Measurements from ENCODE around the gene PSME3IP1.
A peak's percentile ranks its signal among the peaks of the same experiment; 100 is the strongest.
"Not testable (repeated sequence)": the region's sequence is repeated elsewhere in the genome, so short reads cannot be mapped to it uniquely, and the experiment has no call there.

The PSME3IP1 gene, protein sequence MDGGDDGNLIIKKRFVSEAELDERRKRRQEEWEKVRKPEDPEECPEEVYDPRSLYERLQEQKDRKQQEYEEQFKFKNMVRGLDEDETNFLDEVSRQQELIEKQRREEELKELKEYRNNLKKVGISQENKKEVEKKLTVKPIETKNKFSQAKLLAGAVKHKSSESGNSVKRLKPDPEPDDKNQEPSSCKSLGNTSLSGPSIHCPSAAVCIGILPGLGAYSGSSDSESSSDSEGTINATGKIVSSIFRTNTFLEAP
- total RNA-seq: 79.0 reads per million, percentile 78 among the genes with 10 or more reads in this experiment

DNA sequence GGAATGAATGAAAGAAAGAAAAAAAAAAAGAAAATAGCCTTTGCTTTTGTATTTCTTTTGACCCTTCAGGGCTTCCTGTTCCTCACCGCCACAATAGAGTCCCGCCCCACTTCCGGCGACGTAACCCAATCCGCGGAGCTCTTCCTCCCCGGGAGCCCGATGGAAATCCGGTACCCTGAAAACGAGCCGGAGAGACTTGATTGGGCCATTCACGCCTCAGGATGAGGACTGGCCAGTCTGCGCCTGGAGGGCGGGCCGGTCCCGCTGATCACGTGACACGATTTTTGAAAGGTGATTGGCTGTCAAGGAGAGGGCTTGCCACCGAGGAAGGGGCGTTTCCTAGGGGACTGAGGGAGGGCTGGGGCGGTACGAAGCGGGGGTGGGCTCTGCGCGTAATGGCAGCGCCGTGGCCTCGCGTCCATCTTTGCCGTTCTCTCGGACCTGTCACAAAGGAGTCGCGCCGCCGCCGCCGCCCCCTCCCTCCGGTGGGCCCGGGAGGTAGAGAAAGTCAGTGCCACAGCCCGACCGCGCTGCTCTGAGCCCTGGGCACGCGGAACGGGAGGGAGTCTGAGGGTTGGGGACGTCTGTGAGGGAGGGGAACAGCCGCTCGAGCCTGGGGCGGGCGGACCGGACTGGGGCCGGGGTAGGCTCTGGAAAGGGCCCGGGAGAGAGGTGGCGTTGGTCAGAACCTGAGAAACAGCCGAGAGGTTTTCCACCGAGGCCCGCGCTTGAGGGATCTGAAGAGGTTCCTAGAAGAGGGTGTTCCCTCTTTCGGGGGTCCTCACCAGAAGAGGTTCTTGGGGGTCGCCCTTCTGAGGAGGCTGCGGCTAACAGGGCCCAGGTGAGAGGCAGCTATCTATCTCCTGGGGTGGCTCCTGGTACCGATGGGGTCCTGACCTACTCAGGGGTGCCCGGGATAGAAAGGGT is at the start of gene PSME3IP1, which contains the start of gene RSPRY1:
TSS of gene PSME3IP1 (minus strand) at position 95 of the 927 bp plus-strand sequence. CDS start 12,185 bp downstream, outside the sequence.
TSS of gene RSPRY1 (plus strand) at position 385 of the 927 bp plus-strand sequence. CDS start 18,330 bp downstream, outside the sequence.
- DNase-seq: peak; percentile 98

DNA sequence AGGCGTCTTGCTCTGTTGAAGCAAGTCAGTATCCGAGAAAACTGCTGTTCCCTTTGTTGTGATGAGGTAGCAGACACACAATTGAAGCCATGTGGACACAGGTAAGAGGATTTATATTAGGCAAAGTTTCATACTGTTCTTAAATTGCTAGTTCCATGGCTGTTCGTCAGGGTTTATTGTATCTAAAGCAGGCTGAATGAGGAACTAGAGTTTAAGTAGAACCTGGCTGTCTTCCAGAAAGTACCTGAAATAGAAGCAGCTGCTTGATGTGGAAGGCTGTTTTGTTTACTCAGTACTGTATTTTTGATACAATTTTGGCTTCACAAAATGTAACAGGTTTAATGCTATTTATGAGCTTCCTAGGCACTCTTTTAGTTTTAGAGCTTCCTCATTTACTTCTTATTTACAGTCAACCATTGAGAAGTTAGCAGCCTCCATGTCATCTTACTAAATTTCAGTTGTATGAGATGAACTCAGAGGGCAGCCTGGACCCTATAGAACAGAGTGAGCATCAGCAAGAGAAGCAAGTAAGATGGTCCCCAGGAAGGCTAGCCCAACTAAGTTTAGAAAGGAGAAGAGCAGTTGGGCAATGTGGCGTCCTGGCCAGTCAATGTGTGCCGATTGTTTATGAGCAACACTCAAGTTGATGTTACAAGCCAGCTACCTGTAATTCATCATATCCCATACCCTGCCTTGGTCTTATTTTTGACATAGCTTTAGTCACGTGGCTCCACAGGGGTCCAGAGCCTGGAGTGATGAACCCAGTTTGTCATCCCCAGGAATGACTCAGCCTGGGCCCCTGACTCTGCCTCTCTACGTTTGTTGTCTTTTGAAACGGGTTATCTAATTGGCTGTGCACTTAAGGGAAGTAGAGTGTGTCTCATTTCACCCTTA is 49.5 kb upstream of the PSME3IP1 start:
- no peak for DNase-seq

DNA sequence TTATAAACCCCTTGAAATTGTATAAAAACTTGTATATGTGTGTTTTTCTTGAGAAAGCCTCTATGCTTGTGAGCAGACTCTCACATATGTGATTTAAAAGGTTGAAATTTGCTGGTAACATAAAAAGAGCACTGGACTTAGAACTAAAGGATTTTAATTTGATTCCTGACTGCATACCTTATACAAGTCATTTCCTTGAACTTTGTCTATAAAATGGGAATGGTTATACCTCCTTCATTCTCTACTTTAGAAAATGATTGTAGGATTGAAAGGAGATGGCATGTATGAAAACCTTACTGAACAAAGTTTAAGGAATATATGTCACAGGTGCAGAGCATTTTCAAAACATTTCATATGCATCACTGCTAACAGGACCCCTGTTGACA is 48.9 kb upstream of the PSME3IP1 start:
- DNase-seq: no peak

DNA sequence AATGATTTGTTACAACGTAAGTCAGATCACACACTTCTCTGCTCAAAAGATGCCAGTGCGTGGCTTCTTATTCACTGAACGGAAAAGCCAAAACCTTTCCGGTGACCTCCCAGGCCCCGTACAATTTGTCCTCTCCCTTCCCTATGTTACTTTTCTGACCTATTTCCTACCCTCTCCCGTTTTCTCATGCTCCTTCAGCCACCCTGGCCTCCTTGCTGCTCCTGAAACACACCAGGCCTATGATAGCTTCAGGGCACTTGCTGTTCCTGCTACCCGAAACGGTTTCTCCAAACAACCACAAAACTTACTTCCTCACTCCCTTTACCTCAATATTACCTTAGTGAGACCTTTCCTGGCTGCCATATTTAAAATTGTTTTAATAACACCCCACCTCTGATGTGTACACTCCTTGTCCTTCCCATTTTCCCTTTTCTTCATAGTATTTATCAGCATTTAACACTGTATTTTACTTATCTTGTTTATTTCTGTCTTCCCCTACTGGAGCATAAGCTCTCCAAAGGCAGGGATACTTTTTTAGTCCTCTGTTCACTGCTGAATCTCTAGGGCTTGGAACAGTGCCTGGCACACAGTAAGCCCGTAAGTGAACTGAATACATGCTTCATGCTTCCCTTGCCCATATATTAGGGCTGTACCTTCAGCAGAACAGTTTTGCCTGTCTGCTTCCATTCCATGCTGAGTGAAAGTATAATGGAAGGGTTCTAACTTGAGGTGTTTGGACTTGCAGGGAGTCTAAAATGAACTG is 48.3 kb upstream of the PSME3IP1 start:
- DNase-seq: no peak

DNA sequence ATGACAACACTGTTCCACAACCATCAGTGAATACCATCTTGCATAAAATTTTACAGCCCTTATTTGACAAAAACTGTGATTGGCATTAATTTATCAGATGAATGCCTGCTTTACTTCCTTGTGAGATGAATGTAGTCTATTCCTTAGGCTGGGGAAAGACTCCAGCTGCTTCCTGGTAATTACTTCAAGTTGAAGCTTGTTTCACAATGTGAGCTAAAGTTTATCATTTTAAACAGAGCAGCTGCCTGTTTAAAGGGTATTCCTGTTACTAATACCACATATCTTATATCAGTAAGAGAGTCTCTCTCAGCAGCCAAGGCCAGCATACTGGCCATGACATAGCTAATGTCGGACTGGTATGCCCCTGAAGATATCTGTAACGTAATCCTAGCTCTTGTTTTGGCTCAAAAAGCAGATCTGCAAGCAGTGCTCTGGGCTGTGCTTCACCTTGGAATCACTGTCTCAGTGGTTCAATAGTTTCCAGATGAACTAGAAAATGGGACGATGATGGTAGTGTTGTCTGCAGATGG is 46.0 kb upstream of the PSME3IP1 start:
- no peak for DNase-seq

DNA sequence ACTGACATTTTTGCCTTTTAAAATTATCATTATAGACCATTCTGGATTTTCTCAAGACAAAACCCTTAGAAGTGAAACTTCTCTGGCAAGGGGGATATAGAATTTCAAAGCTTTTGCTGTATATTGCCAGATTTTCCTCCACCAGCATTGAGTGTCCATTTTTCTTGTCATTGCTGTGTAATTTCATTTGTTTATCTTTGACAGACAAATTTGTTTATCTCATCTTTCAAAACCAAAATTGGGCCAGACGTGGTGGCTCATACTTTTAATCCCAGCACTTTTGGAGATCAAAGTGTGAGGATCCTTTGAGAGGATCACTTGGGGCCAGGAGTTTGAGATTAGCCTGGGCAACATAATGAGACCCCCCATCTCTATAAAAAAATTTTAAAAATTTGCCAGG is 43.2 kb upstream of the PSME3IP1 start:
- no peak for DNase-seq

DNA sequence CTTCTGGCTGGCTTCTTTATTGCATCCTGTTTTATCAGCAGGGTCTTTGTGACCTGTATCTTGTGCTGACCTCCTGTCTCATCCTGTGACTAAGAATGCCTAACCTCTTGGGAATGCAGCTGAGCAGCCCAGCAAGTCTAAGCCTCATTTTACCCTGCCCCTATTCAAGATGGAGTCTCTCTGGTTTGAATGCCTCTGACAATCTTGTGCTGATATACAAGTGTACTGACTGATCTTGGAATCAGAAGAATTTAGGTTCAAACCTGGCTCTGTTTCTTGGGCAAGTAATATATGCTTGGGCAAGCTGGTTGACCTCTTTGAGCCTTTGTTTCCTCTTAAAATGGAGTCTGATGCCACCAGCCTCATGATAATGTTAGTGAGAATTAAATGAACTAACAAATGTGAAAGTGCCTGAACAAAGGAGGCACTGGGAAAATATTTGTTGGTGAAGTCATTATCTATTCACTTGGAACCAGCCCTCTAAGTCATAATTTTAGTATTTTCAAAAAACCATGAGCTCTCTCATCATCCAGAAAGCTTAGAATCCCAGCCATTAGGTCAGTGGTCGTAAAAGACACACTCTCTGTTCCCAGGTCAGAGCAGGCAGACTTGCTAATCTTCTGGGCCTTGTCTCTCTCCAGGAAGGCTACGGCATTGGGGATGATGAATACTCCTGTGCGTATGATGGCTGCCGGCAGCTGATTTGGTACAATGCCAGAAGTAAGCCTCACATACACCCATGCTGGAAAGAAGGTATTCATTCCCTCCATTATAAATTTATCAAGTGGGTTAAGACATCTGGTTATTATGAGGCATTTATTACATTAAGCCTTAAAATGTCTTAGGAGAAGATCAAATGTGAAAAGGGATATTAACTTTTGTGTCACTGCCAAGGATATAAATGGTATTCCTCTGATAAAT is 41.1 kb upstream of the PSME3IP1 start:
- DNase-seq: no peak

DNA sequence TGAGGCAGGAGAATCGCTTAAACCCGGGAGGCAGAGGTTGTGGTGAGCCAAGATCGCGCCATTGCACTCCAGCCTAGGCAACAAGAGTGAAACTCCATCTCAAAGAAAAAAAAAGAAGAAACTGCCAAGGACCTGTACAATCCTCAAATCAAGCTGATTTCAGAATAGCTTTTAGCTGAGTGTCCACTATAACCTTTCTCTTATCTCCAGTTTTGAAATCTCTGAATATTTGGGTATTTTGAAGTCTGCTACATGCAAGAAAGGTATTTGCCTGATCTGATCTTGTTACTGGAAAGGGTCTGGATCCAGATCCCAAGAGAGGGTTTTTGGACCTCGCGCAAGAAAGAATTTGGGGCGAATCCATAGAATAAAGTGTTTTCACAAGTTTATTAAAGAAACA is 40.1 kb upstream of the PSME3IP1 start:
- no peak for DNase-seq

DNA sequence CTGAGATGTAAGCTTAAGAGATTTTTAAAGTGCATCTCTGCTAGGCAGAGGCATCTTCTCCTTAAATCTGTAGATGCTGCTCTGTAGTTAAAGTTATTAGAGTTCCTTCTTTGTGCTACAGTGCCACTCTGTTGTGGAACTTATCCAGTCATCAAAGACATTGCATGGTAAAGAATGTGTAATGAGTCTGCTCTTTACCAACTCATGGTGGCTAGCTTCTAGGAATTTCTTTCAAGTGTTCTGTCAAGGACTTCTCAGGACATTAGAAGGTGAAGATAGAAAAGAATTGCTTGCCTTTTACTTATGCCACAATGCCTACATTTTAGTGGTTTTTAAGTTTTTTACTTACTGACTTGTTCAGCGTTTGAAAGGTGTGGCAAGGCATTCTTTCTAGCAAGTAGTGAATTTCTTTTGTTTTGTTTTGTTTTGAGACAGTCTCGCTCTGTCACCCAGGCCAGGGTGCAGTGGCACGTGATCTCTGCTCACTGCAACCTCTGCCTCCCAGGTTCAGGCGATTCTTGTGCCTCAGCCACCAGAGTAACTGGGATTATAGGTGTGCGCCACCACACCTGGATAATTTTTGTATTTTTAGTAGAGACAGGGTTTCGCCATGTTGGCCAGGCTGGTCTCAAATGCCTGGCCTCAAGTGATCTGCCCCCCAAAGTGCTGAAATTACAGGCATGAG is 39.0 kb upstream of the PSME3IP1 start:
- no peak for DNase-seq

DNA sequence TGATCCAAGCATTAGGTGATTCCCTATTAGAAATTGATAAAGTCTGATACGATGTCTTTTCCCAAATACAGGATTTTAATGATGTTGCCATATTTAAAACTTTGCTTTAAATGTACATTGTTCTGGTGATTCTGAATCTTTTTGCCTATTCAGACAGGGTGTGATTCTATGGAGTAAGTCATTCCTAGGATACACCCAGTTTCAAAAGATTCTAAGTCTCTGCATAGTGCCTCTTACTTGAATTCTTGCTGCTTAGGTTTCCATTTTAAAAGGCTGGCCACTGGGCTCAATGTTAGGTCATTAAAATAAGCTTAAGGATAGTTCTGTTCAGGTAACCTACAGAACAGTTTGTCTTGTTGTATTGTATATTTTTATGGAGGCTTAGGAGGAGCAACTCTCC is 37.2 kb upstream of the PSME3IP1 start:
- DNase-seq: no peak

DNA sequence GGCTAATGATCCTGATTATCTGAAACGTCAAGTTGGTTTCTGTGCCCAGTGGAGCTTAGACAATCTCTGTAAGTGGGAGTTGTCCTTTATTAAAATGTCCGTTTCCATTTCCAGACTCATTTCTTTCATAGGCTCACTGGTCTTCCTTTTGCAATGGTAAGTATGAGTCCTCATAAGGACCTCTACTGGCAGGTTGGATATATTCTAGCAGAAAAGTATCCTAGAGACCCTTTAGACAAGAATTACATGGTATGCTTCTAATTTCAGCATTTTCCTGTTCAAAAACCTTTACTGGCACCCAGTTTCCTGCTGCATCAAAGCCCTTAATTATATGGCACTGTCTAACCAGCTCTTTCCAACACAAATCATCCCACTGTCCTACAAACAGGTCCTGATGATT is 31.1 kb upstream of the PSME3IP1 start:
- no peak for DNase-seq

DNA sequence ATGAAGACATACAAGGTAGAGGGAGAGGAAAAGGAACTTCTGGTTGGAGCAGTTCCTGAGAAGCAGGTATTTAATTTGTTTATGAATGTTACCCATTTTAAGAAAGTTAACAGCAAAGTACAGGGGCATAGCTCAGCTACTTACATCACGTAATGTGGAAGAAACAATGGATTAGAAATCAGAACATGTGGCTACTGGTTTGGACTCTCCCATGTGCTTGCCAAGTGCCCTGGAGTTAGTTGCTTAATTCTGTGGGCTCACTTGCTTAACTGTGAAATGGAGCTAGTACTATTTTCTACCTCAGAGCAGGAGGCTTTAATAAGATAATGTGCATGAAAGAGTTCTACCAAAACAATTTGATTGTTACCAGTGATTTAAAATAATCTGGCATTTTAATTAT is 27.6 kb upstream of the PSME3IP1 start:
- DNase-seq: no peak

DNA sequence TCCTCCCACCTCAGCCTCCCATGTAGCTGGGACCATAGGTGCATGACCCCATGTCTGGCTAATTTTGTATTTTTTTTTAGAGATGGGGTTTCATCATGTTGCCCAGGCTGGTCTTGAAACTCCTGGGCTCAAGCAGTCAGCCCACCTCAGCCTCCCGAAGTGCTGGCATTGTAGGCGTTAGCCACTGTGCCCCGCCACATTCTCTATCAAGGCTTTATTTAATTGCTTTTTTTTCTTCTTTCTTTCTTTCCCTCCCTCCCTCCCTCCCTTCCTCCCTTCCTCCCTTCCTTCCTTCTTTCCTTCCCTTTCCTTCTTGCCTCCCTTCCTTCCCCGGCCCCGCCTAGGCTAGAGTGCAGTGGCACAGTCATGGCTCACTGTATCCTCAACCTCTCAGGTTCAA is 23.9 kb upstream of the PSME3IP1 start:
- no peak for DNase-seq

DNA sequence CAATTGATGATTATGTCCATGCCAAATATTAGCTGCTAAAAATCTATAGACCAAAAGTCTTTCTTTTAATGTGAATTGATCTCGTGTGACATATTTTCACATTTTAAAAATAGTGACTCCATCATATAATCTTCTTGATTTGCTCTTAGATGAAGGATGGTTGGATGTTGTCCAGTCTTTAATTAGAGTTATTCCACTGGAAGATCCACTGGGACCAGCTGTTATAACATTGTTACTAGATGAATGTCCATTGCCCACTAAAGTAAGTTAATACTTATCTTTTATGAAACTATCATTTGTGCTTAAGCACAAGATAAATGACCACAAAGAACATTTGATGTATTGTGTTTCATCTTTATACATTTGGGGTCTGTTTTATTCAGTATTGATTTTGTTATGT is 23.1 kb upstream of the PSME3IP1 start:
- no peak for DNase-seq

DNA sequence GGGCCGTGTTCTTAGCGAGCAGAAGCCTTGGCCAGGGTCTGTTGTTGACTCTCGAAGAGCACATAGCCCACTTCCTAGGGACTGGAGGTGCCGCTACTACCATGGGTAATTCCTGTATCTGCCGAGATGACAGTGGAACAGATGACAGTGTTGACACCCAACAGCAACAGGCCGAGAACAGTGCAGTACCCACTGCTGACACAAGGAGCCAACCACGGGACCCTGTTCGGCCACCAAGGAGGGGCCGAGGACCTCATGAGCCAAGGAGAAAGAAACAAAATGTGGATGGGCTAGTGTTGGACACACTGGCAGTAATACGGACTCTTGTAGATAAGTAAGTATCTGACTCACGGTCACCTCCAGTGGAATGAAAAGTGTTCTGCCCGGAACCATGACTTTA is 18.8 kb upstream of the PSME3IP1 start:
- DNase-seq: no peak

DNA sequence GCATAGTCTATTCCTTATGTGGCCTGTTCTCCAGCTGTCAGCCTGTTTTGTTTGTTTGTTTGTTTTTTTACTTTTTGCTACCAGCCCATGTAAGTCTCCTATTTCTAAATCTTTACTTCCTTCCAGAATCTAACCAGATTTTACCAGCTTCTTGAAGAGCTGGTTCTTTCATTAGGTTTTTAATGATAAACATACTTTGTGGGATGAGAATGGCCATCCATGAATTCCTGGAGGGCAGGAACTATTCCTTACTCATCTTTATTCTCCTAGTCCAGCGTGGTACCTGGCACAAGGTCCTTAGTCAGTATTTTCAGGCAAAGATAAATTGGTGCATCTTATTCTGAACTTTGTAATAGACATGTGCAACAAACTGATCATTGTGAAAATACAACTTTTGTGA is 17.6 kb upstream of the PSME3IP1 start:
- DNase-seq: no peak

DNA sequence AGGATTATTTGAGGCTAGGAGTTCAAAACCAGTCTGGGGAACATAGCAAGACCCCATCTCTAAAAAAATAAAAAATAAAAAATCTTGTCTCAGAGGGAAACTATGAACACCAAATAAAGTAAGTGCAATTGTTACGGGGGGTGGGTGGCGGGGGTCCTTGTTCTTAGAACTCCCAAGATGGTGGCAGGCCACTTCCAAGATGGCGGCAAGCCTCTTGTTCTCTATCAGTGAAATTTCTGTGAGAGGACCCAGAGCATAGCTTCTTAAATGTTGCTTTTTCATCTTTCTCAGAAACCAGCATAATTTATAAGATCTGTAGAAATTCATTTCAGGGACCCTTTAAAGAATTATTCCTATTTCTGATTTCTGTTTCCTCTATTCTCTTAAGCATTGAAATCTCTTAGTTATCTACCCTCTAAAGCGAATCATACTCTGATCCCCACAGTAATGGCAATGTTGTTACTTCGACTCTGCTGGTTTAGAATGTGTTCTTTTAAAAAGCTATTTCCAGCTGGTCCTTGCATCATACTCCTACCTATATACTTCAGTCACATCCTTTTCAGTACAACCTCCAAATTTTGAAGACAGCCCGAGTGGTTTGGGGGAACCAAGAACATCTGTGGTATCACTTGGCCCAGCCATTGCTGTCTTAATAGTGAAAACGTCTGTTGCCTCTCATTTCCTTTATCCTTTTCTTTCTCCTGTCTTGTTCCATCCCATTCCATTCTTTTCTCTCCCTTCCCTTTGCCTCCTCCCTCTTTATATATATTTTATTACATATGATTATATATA is 16.5 kb upstream of the PSME3IP1 start:
- DNase-seq: no peak

DNA sequence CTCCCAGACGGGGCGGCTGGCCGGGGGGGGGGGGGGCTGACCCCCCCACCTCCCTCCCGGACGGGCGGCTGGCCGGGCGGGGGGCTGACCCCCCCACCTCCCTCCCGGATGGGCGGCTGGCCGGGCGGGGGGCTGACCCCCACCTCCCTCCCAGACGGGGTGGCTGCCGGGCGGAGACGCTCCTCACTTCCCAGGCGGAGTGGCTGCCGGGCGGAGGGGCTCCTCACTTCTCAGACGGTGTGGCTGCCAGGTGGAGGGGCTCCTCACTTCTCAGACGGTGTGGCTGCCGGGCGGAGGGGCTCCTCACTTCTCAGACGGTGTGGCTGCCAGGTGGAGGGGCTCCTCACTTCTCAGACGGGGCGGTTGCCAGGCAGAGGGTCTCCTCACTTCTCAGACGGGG is 15.1 kb upstream of the PSME3IP1 start:
- DNase-seq: not testable (repeated sequence)

DNA sequence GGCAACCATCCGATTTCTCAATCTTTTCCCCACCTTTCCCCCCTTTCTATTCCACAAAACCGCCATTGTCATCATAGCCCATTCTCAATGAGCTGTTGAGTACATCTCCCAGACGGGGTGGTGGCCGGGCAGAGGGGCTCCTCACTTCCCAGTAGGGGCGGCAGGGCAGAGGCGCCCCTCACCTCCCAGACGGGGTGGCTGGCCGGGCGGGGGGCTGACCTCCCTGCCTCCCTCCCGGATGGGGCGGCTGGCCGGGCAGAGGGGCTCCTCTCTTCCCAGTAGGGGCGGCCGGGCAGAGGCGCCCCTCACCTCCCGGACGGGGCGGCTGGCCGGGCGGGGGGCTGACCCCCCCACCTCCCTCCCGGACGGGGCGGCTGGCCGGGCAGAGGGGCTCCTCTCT is 14.5 kb upstream of the PSME3IP1 start:
- not testable (repeated sequence) for DNase-seq
